Epithelial cell of proximal tubule (primary cell): ENCODE measurements around the gene TRUB1. TPM values are rescaled to one million over a fixed set of nuclear protein-coding genes. Genes with fewer than 3 reads are reported as not detected.

Experiments
- DNase-seq: peaks from one replicate; pipeline ENCODE4 v3.0.0-alpha.2; 2011; ENCODE audit warnings: low read depth
- H3K4me3 ChIP-seq: 2 replicates; pipeline ENCODE4 v1.5.1; 2011; ENCODE audit warnings: low read depth, mild to moderate bottlenecking, low read length
- CTCF ChIP-seq: conservative IDR thresholded peaks from 2 replicates; pipeline ENCODE4 v1.5.1; 2012; ENCODE audit warnings: low read depth, mild to moderate bottlenecking, low read length
- total RNA-seq: library from RNA; depleted of rRNA; stranded (reverse); fragments of >200 nt; gene quantifications from 2 replicates; pipeline ENCODE4 v1.2.3, GENCODE V29; 2015

The TRUB1 gene
- total RNA-seq, 1 donor from 2014 or later, result 53.7 TPM

- DNase-seq, result no peak
- H3K4me3 ChIP-seq, result no peak overlapping the region
- no peak for TF ChIP-seq CTCF
Observed at GRCh38 chr10:114923551-114923950, 14.4 kb upstream of the TRUB1 start.

GRCh38 chr10:114925587-114926586, 12.1 kb upstream of the TRUB1 start:
- H3K4me3 ChIP-seq, result no peak overlapping the region
- TF ChIP-seq CTCF, result no peak
- DNase-seq, result no peak

- no peak overlapping the region for H3K4me3 ChIP-seq
- no peak for DNase-seq
- no peak for TF ChIP-seq CTCF
Observed at GRCh38 chr10:114928818-114929217, 9.2 kb upstream of the TRUB1 start.

- no peak overlapping the region for H3K4me3 ChIP-seq
- no peak for DNase-seq
- TF ChIP-seq CTCF, result no peak
Observed at GRCh38 chr10:114930320-114930719, 7.7 kb upstream of the TRUB1 start.

- DNase-seq, result no peak
- H3K4me3 ChIP-seq, result no peak overlapping the region
- no peak for TF ChIP-seq CTCF
Observed at GRCh38 chr10:114931072-114931679, 6.8 kb upstream of the TRUB1 start.

- H3K4me3 ChIP-seq, result no peak overlapping the region
- DNase-seq, result no peak
- no peak for TF ChIP-seq CTCF
Observed at GRCh38 chr10:114932225-114932624, 5.8 kb upstream of the TRUB1 start.

GRCh38 chr10:114932945-114933344, 5.0 kb upstream of the TRUB1 start:
- no peak overlapping the region for H3K4me3 ChIP-seq
- no peak for TF ChIP-seq CTCF
- no peak for DNase-seq
